K562 (cell line): ENCODE results near the gene DRD2. TPM values are rescaled to one million over a fixed set of nuclear protein-coding genes. Genes with fewer than 3 reads are reported as not detected.

Experiments used
- ATAC-seq: fragments of 200-7000 bp; cut with Tn5 transposase; 3 replicates; pipeline ENCODE4 v1.9.1; 2020; ENCODE audit warnings: moderate library complexity
- BruUV-seq: library from RNA; stranded (reverse); fragments of 400-500 nt; replicated peaks from 2 replicates; lab custom pipeline; 2021; lab: Mats Ljungman, UMichigan
- CTCF ChIA-PET: fragments of 300-600 bp; formaldehyde crosslinking; extraction: SDS; loops from one replicate; lab custom pipeline; 2021; ENCODE audit warnings: low intra/inter-chr PET ratio; lab: Yijun Ruan, JAX
- POLR2A ChIA-PET: fragments of 300-600, 350-650 bp; sonication (Branson Sonifier 250); formaldehyde crosslinking; extraction: SDS; loops from one replicate; lab custom pipeline; 2021; ENCODE audit warnings: antibody characterized with exemption, inconsistent platforms; lab: Yijun Ruan, JAX
- DNase-seq, 4 experiments: peaks; one replicate each; pipeline versions ENCODE4 v3.0.0 to v3.0.0-alpha.2; 2011 to 2018; ENCODE audit warnings: low spot score in 3 of 4, mixed read lengths in 3 of 4; ENCODE audit errors: extremely low read depth in 1 of 4
- FAIRE-seq: peaks from 2 replicates; lab custom pipeline; 2011; peaks lifted over from hg19 to GRCh38; lab: Jason Lieb, UNC
- H2AFZ ChIP-seq: 2 replicates; pipeline ENCODE4 v1.6.0; 2011; ENCODE audit warnings: low read depth, low read length, control low read depth, inconsistent platforms
- H3K27ac ChIP-seq: fragments of 200-600 bp; 3 replicates; pipeline ENCODE4 v1.8.0; 2011; ENCODE audit warnings: low read depth, mild to moderate bottlenecking, control low read depth, inconsistent platforms, low read length, moderate library complexity, mixed read lengths; ENCODE audit errors: extremely low read depth
- H3K27me3 ChIP-seq, 2 experiments: fragments of 300-600 bp in 1 of 2; 2 replicates in 1 of 2; 3 replicates in 1 of 2; pipeline versions ENCODE4 v1.6.0 to v1.8.0; 2011; ENCODE audit warnings: inconsistent platforms in 2 of 2, low read length in 2 of 2, mild to moderate bottlenecking in 1 of 2, mixed read lengths in 1 of 2, moderate library complexity in 1 of 2; ENCODE audit not compliant: control insufficient read depth in 2 of 2, insufficient read depth in 2 of 2
- H3K36me3 ChIP-seq: fragments of 300-600 bp; 3 replicates; pipeline ENCODE4 v1.8.0; 2011; ENCODE audit warnings: mild to moderate bottlenecking, low read length, inconsistent platforms; ENCODE audit not compliant: control insufficient read depth, insufficient read depth
- H3K4me1 ChIP-seq, 2 experiments: fragments of 200-600 bp in 1 of 2; replicated peaks in 1 of 2; 2 replicates in 1 of 2; 3 replicates in 1 of 2; pipeline versions ENCODE4 v1.5.1 to v1.8.0; 2011; ENCODE audit warnings: inconsistent platforms in 2 of 2, low read length in 2 of 2, mild to moderate bottlenecking in 1 of 2, mixed read lengths in 1 of 2, moderate library complexity in 1 of 2; ENCODE audit not compliant: control insufficient read depth in 2 of 2, insufficient read depth in 2 of 2
- H3K4me2 ChIP-seq: 2 replicates; pipeline ENCODE4 v1.6.1; 2011; ENCODE audit warnings: low read length, control low read depth, inconsistent platforms, mixed read lengths; ENCODE audit not compliant: insufficient read depth
- H3K4me3 ChIP-seq: fragments of 200-600 bp; sonication (generic), shearing (Covaris generic); 2 replicates; pipeline ENCODE4 v1.5.1; 2016; ENCODE audit warnings: control low read depth, inconsistent platforms
- H3K79me2 ChIP-seq: fragments of 200-600 bp; 3 replicates; pipeline ENCODE4 v1.8.0; 2011; ENCODE audit warnings: low read length, inconsistent platforms; ENCODE audit not compliant: control insufficient read depth, insufficient read depth
- H3K9ac ChIP-seq, 2 experiments: 2 replicates each; pipeline versions ENCODE4 v1.6.0 to v1.6.1; 2011; ENCODE audit warnings: low read depth in 2 of 2, low read length in 2 of 2, control low read depth in 1 of 2, inconsistent platforms in 1 of 2, mild to moderate bottlenecking in 1 of 2, mixed read lengths in 1 of 2; ENCODE audit not compliant: insufficient read depth in 1 of 2
- H3K9me1 ChIP-seq: one replicate; pipeline ENCODE4 v1.6.0; 2011; ENCODE audit warnings: inconsistent platforms, mild to moderate bottlenecking, low read length, moderate library complexity; ENCODE audit not compliant: control insufficient read depth, insufficient read depth
- H3K9me3 ChIP-seq: replicated peaks from 2 replicates; pipeline ENCODE4 v1.5.1; 2011; ENCODE audit warnings: low read depth, low read length, inconsistent platforms; ENCODE audit not compliant: control insufficient read depth, insufficient read depth
- H4K20me1 ChIP-seq: replicated peaks from 2 replicates; pipeline ENCODE4 v1.6.1; 2011; ENCODE audit warnings: low read length, inconsistent platforms, mixed read lengths; ENCODE audit not compliant: control insufficient read depth, insufficient read depth
- MYBL2 ChIP-seq, 2 experiments: fragments of 450-650 bp in 1 of 2; sonication (generic) in 1 of 2; formaldehyde crosslinking in 1 of 2; IDR thresholded peaks; 2 replicates each; pipeline versions ENCODE4 v1.6.1 to v1.8.1; 2017 to 2022; ENCODE audit warnings: borderline replicate concordance in 1 of 2, inconsistent platforms in 1 of 2, low read depth in 1 of 2, mild to moderate bottlenecking in 1 of 2, missing genetic modification reagents in 1 of 2, moderate library complexity in 1 of 2
- NCOR1 ChIP-seq: fragments of 450-650 bp; IDR thresholded peaks from 2 replicates; pipeline ENCODE4 v1.6.1; 2016; ENCODE audit warnings: mild to moderate bottlenecking, moderate library complexity
- NFE2 ChIP-seq: IDR thresholded peaks from 2 replicates; pipeline ENCODE4 v1.6.1; 2014; ENCODE audit warnings: antibody characterized with exemption, low read depth
- SMAD4 ChIP-seq: fragments of 250-450 bp; sonication (Bioruptor Pico); conservative IDR thresholded peaks from 2 replicates; pipeline ENCODE4 v1.8.0; 2021; ENCODE audit warnings: inconsistent platforms, mild to moderate bottlenecking, moderate library complexity
- WGBS: fragments of 100-300 bp; shearing (Covaris generic); methylation state at CpG from one replicate; pipeline ENCODE4 v1.1.6; 2016; ENCODE audit warnings: low coverage, mixed read lengths; ENCODE audit not compliant: insufficient coverage; ENCODE audit errors: missing lambda C conversion rate; 5-methylcytosine and 5-hydroxymethylcytosine counted together
- in situ Hi-C: fragments of 300-500 bp; cut with MboI; formaldehyde crosslinking; loops from 4 replicates; pipeline ENCODE4 v1.15.0; 2018; ENCODE audit warnings: inconsistent platforms, mixed read lengths
- intact Hi-C: fragments of 100-400 bp; cut with micrococcal nuclease; formaldehyde crosslinking; loops from 2 replicates; pipeline ENCODE4 v1.14.2; 2022
- polyA plus RNA-seq, 8 experiments: library from polyadenylated mRNA; depleted of rRNA in 4 of 8; stranded (reverse) in 5 of 8; unstranded in 3 of 8; fragments of >200 nt; fragmentation: Nextera tagmentation in 2 of 8; fragmentation: Illumina TruSeq in 1 of 8; extraction: Ambion mirVana in 2 of 8; extraction: Trizol in 1 of 8; gene quantifications; 2 replicates each; pipeline versions ENCODE4 v1.2.1 to v1.2.3, GENCODE V29; 2011 to 2014; ENCODE audit warnings: inconsistent platforms in 1 of 8, missing spikeins in 1 of 8
- total RNA-seq, 7 experiments: library from RNA; depleted of rRNA in 6 of 7; stranded (reverse); fragments of >200 nt in 6 of 7; fragmentation: Illumina TruSeq in 2 of 7; extraction: Trizol in 2 of 7; gene quantifications; 2 replicates each; pipeline versions ENCODE4 v1.2.1 to v1.2.3, GENCODE V29; 2011 to 2021; ENCODE audit warnings: low replicate concordance in 1 of 7
- TF ChIP-seq, protein P1 (sequence below): fragments of 200-600 bp; sonication (generic); IDR thresholded peaks from one replicate; pipeline ENCODE4 v1.6.1; 2012; ENCODE audit warnings: mild to moderate bottlenecking, low read depth, low read length, inconsistent platforms
- TF ChIP-seq, protein P2 (sequence below): sonication (generic); formaldehyde crosslinking; IDR thresholded peaks from 2 replicates; pipeline ENCODE4 v1.8.1; 2023; ENCODE audit warnings: mild to moderate bottlenecking, missing genetic modification reagents
- TF ChIP-seq, protein P3 (sequence below): fragments of 450-650 bp; formaldehyde crosslinking; conservative IDR thresholded peaks from 2 replicates; pipeline ENCODE4 v1.4.0; 2022; ENCODE audit warnings: mild to moderate bottlenecking, missing genetic modification characterization

The DRD2 gene
- total and polyA plus RNA-seq, 9 of the 15 experiments (the other 6 are each of a cell fraction or from before 2014, with no cell fraction given) = not detected

DNA sequence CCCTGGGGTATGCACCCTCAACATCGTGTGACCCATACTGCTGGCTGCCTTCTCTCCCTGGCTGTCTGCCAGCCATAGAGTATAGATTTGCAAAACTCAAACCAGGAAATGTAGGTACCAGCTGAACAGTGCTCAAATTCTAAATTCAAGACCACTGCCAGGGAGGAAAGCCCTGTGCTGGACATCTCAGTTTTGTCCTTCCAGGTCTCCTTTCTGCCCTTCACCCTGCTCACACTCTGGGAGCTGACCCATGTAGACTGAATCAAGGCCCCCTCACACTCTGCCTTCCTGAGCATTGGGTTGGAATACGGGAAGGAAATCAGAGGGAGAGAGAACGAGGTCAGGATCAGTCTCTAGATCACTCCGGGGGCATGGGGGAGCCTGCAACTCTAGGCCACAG is 12.4 kb upstream of the DRD2 start:
- ATAC-seq (no peak), DNase-seq (no peak), FAIRE-seq (no peak)
- H3K79me2 ChIP-seq = no peaks in the 10 kb centered on the region
- H3K4me3 ChIP-seq = no peak overlapping the region
- no peaks in the 10 kb centered on the region for H3K9me3 ChIP-seq
- H3K4me1 ChIP-seq = no peaks in the 10 kb centered on the region
- BruUV-seq = no TSS peak
- no peaks in the 10 kb centered on the region for H3K36me3 ChIP-seq
- 0% methylated on average over 4 of the region's 4 CpGs for WGBS
- no peaks in the 10 kb centered on the region for H3K9me1 ChIP-seq
- H3K9ac ChIP-seq = no peak overlapping the region
- in situ Hi-C loops = no loop called here
- POLR2A ChIA-PET = interaction anchor here (0.5 kb wide), 1 partner anchor 20 kb away, joined by 3 read pairs; no protein-coding TSS in a partner anchor
- H3K27ac ChIP-seq = no peak overlapping the region
- intact Hi-C loops = no loop called here
- H4K20me1 ChIP-seq = no peaks in the 10 kb centered on the region
- peaks cover 0 to 12% of the 10 kb centered on the region in 2 experiments; a peak in 2 of 5 replicates for H3K27me3 ChIP-seq
- H2AFZ ChIP-seq = no peak overlapping the region
- no peak overlapping the region for H3K4me2 ChIP-seq
- CTCF ChIA-PET = no interaction called here
- TF ChIP-seq NCOR1 (no peak), MYBL2 (IDR thresholded peaks at IDR 0.05; ENCODE audit: low read depth) (no peak), MYBL2 (CRISPR knock-in tag; IDR thresholded peaks at IDR 0.05; ENCODE audit: borderline replicate concordance) (no peak), NFE2 (no peak), SMAD4 (no peak)
- TF ChIP-seq, protein P1, sequence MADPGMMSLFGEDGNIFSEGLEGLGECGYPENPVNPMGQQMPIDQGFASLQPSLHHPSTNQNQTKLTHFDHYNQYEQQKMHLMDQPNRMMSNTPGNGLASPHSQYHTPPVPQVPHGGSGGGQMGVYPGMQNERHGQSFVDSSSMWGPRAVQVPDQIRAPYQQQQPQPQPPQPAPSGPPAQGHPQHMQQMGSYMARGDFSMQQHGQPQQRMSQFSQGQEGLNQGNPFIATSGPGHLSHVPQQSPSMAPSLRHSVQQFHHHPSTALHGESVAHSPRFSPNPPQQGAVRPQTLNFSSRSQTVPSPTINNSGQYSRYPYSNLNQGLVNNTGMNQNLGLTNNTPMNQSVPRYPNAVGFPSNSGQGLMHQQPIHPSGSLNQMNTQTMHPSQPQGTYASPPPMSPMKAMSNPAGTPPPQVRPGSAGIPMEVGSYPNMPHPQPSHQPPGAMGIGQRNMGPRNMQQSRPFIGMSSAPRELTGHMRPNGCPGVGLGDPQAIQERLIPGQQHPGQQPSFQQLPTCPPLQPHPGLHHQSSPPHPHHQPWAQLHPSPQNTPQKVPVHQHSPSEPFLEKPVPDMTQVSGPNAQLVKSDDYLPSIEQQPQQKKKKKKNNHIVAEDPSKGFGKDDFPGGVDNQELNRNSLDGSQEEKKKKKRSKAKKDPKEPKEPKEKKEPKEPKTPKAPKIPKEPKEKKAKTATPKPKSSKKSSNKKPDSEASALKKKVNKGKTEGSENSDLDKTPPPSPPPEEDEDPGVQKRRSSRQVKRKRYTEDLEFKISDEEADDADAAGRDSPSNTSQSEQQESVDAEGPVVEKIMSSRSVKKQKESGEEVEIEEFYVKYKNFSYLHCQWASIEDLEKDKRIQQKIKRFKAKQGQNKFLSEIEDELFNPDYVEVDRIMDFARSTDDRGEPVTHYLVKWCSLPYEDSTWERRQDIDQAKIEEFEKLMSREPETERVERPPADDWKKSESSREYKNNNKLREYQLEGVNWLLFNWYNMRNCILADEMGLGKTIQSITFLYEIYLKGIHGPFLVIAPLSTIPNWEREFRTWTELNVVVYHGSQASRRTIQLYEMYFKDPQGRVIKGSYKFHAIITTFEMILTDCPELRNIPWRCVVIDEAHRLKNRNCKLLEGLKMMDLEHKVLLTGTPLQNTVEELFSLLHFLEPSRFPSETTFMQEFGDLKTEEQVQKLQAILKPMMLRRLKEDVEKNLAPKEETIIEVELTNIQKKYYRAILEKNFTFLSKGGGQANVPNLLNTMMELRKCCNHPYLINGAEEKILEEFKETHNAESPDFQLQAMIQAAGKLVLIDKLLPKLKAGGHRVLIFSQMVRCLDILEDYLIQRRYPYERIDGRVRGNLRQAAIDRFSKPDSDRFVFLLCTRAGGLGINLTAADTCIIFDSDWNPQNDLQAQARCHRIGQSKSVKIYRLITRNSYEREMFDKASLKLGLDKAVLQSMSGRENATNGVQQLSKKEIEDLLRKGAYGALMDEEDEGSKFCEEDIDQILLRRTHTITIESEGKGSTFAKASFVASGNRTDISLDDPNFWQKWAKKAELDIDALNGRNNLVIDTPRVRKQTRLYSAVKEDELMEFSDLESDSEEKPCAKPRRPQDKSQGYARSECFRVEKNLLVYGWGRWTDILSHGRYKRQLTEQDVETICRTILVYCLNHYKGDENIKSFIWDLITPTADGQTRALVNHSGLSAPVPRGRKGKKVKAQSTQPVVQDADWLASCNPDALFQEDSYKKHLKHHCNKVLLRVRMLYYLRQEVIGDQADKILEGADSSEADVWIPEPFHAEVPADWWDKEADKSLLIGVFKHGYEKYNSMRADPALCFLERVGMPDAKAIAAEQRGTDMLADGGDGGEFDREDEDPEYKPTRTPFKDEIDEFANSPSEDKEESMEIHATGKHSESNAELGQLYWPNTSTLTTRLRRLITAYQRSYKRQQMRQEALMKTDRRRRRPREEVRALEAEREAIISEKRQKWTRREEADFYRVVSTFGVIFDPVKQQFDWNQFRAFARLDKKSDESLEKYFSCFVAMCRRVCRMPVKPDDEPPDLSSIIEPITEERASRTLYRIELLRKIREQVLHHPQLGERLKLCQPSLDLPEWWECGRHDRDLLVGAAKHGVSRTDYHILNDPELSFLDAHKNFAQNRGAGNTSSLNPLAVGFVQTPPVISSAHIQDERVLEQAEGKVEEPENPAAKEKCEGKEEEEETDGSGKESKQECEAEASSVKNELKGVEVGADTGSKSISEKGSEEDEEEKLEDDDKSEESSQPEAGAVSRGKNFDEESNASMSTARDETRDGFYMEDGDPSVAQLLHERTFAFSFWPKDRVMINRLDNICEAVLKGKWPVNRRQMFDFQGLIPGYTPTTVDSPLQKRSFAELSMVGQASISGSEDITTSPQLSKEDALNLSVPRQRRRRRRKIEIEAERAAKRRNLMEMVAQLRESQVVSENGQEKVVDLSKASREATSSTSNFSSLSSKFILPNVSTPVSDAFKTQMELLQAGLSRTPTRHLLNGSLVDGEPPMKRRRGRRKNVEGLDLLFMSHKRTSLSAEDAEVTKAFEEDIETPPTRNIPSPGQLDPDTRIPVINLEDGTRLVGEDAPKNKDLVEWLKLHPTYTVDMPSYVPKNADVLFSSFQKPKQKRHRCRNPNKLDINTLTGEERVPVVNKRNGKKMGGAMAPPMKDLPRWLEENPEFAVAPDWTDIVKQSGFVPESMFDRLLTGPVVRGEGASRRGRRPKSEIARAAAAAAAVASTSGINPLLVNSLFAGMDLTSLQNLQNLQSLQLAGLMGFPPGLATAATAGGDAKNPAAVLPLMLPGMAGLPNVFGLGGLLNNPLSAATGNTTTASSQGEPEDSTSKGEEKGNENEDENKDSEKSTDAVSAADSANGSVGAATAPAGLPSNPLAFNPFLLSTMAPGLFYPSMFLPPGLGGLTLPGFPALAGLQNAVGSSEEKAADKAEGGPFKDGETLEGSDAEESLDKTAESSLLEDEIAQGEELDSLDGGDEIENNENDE = no peak
- TF ChIP-seq, protein P2, sequence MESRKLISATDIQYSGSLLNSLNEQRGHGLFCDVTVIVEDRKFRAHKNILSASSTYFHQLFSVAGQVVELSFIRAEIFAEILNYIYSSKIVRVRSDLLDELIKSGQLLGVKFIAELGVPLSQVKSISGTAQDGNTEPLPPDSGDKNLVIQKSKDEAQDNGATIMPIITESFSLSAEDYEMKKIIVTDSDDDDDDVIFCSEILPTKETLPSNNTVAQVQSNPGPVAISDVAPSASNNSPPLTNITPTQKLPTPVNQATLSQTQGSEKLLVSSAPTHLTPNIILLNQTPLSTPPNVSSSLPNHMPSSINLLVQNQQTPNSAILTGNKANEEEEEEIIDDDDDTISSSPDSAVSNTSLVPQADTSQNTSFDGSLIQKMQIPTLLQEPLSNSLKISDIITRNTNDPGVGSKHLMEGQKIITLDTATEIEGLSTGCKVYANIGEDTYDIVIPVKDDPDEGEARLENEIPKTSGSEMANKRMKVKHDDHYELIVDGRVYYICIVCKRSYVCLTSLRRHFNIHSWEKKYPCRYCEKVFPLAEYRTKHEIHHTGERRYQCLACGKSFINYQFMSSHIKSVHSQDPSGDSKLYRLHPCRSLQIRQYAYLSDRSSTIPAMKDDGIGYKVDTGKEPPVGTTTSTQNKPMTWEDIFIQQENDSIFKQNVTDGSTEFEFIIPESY (CRISPR knock-in tag) = no peak
- TF ChIP-seq, protein P3, sequence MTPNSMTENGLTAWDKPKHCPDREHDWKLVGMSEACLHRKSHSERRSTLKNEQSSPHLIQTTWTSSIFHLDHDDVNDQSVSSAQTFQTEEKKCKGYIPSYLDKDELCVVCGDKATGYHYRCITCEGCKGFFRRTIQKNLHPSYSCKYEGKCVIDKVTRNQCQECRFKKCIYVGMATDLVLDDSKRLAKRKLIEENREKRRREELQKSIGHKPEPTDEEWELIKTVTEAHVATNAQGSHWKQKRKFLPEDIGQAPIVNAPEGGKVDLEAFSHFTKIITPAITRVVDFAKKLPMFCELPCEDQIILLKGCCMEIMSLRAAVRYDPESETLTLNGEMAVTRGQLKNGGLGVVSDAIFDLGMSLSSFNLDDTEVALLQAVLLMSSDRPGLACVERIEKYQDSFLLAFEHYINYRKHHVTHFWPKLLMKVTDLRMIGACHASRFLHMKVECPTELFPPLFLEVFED = no peak
